ENCODE measurements around the gene ZBED1.
A peak's percentile ranks its signal among the peaks of the same experiment; 100 is the strongest.
"Not testable (repeated sequence)": the region's sequence is repeated elsewhere in the genome, so short reads cannot be mapped to it uniquely, and the experiment has no call there.

Gene ZBED1

DNA sequence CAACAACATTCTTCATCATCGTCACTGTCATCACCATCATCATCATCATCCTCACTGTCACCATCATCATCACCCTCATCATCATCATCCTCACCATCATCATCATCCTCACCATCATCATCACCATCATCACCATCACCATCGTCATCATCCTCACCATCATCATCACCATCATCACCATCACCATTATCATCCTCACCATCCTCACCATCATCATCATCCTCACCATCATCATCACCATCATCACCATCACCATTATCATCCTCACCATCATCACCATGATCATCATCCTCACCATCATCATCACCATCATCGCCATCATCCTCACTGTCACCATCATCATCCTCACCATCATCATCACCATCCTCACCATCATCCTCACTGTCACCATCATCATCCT, 18.9 kb upstream of the ZBED1 start:
- not testable (repeated sequence) for DNase-seq (ENCODE audit: low spot score)

DNA sequence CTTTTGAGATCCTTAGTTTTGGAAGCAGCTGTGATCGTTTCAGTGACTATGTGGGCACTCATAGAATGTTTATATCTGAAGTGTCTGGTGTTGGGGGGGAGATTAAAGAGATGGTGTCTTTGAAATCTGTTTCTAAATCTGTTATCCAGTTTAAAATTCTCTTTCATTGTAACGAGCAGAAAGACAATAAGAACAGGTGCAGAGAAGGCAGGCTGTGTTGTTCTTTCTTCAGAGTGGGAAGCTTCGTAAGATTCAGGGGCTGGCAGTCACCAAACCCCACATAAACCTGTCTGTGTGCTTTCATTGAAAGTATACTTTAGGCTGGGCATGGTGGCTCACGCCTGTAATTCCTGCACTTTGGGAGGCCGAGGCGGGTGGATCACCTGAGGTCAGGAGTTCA, 16.3 kb upstream of the ZBED1 start:
- DNase-seq (ENCODE audit: low spot score), result no peak

DNA sequence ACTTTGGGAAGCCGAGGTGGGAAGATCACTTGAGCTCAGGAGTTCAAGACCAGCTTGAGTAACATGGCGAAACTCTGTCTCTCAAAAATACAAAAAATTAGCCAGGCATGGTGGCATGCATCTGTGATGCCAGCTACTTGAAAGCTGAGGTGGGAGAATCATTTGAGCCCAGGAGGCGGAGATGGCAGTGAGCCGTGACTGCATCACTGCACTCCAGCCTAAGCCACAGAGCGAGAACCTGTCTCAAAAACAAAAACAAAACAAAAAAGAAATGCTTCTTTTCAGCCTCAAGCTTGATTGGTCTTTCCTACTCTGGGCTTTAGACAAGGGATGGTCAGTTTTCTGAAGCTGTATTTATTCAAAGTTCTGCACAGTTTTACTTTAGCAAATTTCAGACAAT, 15.8 kb upstream of the ZBED1 start:
- DNase-seq (ENCODE audit: low spot score), result no peak

DNA sequence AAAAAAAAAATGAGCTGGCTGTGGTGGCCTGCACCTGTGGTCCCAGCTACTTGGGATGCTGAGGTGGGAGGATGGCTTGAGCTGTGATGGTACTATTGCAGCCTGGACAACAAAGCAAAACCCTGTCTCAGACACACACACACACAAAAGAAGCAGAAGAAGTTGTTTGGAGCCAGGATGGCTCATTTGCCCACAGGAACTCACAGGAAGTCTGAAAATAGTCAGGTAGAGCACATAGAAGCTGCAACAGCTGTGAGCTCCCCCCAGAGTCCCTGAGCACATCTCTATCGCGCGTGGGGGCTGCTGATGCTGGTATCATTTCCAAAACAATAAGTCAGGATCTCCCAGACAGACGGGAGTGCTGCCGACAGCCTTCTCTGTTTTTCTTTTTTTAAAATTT, 13.4 kb upstream of the ZBED1 start:
- DNase-seq (ENCODE audit: low spot score), result no peak

DNA sequence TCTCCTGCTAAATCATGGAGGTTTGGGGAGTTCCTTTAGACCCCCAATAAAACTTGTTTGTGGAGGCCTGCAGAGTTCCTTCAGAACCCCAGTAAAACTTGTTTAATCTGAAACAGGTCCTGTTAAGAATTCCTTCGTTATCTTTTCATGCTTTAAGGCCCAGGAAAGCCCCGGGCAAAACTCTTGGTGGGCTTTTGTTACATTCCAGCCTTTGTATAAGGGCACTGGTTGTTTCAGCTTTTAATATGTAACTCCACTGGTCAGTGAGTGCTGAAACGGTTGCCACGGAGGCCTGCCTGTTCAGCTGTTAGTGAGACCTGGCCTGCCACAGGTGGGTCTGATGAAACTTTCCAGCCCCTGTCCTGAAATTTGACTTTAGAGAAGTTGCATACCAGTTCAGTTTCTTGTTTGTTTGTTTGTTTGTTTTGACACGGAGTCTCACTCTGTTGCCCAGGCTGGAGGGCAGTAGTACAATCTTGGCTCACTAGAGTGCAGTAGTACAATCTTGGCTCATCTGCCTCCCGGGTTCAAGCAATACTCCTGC, 12.4 kb upstream of the ZBED1 start:
- no peak for DNase-seq (ENCODE audit: low spot score)

DNA sequence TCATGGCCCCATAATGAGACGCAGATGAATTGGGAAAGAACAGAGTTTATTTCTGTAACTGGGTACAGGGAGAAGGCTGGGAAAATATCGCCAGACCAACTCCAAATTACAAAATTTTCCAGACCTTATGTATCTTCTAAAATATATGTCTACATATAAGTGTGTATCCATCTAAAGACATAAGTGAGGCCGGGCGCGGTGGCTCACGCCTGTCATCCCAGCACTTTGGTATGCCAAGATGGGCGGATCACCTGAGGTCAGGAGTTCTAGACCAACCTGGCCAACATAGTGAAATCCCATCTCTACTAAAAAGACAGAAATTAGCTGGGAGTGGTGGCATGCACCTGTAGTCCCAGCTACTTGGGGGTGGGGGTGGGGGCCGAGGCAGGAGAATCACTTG, 11.7 kb upstream of the ZBED1 start:
- no peak for DNase-seq (ENCODE audit: low spot score)

DNA sequence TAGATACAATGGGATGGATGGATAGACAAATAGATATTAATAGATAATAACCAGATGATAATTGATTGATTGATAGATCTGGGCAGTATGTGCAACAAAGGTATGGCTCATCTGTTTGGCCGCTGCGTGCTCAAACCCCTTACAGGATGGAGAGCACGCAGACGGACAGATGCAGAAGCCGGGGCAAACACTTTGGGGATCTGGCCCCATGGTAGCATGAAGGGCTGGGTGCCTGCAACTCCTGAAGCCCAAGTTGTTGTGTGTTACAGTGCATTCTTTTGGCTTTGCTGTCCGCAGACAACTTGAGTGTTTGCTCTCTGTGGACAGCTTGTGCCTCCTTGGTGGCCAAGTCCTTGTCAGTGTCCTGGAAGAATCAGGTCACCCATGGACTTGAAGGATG, 10.6 kb upstream of the ZBED1 start:
- no peak for DNase-seq (ENCODE audit: low spot score)

DNA sequence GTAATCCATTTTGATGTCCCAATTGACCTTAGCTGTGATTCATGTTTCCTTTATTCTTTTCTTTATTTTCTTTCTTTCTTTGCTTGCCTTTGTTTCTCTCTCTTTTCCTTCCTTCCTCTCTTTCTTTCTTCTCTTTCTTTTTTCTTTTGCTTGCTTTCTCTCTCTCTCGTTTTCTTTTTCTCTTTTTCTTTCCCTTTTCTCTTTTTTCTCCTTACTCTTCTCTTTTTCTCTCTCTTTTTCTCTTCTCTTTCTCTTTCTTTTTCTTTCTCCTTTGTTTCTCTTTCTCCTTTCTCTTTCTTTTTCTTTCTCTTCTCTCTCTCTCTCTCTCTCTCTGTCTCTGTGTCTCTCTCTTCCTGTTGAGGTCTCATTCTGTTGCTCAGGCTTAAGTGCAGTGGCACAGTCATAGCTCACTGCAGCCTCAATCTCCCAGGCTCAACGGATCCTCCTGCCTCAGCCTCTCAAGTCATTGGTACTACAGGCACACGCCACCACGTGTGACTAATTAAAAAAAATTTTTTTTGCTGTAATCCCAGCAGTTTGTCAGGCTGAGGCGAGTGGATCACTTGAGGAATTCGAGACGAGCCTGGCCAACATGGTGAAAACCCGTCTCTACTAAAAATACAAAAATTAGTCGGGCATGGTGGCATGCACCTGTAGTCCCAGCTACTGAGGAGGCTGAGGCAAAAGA, 8.0 kb upstream of the ZBED1 start:
- DNase-seq (ENCODE audit: low spot score), result no peak

DNA sequence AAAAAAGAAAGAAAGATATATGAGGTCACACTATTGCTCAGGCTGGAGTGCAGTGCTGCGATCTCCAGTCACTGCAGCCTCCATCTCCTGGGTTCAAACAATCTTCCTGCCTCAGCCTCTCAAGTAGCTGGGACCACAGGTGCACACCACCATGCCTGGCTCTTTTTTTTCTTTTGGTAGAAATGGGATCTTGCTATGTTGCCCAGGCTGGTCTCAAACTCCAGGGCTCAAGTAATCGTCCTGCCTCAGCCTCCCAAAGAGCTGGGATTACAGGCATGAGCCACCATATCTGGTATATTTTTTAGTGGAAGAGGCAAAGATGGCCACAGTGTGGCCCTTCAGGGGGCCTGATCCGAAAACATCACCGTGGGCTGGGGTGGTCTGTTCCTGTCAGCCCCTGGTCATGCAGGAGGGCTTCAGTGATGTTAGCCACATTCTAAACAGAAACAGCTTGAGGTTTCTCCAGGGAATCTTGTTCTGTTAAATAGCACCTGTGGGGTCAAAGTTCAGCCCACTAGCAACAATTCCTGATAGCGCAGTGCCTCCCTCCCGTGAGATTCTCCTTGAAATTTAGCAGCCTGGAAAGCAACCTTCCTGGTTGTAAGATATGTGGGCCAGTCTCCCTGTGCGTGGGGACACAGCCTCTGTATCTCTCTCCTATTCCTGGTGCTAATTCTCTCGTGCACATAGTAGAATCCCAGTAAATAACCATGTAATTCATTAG, 7.3 kb upstream of the ZBED1 start:
- DNase-seq (ENCODE audit: low spot score), result no peak

DNA sequence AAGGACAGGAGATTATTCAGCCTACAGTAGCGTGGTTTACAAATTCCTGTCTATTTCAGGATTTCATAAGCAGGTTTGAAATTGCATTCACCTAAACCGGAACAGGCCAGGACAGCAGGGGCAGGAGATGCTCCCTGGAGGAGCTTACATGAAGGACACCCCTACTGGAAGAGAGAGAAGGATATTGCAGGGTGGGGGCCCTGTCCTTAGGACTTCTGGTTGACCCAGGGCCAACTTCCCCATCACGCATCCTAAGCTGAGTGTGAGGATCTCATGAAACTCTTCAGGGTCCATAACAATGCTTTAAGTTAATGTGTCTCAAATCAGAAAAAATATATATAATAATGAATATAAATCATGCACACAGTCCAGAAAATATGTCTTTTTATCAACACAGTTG, 6.4 kb upstream of the ZBED1 start:
- DNase-seq (ENCODE audit: low spot score), result no peak

DNA sequence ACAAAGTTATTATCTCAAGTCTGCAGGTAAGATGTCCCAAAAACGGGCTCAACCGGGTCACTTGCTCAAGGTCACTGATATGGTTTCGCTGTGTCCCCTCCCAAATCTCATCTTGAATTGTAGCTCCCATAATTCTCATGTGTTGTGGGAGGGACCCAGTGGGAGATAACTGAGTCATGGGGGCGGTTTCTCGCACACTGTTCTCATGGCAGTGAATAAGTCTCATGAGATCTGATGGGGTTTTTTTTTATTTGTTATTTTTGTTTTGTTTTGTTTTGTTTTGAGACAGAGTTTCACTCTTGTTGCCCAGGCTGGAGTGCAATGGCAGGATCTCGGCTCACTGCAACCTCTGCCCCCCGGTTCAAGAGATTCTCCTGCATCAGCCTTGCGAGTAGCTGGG, 4.6 kb upstream of the ZBED1 start:
- DNase-seq (ENCODE audit: low spot score), result not testable (repeated sequence)

DNA sequence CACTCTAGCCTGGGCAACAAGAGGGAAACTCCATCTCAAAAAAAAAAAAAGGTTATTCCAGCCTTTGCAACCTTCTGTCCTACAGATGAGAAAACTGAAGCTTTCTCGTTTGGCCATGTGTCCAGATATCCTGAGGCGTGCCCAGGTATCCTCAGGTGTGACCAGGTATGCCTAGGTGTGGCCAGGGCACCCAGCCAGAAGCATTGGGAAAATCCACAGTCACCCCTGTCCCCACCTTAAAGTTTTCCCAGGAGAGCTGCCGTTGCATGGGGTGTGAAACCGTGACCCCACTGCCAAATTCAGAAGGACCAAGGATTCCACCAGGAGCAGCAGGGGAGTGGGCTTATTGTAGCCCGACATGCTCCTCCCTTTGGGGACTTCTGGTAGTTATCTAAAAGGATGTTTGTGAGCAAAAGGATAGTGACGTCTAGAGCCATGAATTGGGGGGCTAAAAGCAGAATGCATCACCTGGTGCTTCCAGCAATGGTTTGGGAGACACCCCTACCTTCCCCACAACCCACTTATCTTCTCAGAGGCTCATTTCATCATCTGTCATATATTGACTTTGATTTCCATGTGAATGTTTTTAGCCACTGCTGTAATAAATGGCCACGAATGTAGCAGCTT, 4.0 kb upstream of the ZBED1 start:
- DNase-seq (ENCODE audit: low spot score), result no peak

DNA sequence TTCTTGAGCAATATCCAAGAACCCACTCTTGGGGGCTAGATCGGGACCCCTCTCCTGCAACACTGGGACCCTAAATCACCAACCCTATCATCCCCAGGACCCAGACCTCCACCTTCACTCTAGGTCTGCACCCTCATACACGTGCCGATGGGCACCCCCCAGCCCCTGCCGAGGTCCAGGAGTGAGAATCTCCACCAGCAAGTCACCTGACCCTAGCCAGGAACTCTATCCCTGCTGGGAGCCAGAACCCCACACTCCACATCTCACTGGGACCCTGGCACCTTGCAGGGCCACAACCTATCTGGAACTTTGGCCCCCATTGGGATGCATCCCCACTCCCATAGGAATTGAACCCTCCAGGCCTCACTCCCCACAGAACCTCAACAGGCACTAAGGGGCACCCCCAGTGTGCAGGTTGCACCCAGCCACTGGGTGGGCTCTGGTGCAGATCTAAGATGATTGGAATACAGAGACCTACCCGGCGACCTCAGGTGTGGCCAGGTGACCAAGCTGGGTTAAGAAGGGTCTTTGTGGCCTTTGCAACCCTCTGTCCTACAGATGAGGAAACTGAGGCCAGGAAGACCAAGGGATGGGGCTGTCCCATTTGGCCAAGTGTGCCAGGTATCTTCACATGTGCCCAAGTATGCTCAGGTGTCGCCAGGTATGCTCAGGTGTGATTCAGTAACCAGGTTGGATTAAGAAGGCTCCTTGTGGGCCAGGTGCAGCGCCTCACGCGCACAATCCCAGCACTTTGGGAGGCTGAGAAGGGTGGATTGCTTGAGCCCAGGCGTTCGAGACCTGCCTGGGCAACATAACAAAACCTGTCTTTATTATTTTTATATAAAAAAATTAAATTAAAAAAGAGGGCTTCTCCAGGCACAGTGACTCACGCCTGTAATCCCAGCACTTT, 3.1 kb upstream of the ZBED1 start:
- no peak for DNase-seq (ENCODE audit: low spot score)

DNA sequence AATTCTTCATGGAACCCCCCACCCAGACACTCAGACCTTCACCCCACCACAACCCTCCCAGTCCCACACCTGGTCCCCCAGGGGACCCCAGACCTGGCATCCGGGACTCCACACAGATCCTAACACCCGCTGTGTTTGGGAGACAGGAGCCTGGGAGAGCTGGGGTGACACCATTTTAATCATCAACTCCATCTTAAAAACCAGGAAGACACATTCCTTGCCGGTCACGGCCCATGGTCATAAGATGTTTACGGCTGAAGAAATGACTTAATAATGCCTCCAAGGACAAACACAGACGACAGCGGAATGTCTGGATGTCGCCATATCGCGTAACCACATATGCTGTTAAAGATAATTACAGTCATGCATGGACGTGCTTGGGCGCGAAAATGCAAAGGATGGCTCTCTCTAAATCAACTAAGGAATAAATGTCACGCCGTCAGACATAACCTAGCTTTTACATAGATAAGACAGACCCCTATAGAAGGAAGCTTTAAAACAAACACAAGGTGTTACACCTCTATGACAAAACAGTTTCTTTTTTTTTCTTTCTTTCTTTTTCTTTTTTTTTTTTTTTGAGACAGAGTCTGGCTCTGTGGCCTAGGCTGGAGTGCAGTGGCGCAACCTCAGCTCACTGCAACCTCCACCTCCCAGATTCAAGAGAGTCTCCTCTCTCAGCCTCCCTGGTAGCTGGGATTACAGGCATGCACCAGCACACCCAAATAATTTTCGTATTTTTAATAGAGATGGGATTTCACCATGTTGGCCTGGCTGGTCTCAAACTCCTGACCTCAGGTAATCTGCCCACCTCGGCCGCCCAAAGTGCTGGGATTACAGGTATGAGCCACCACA, 2.1 kb upstream of the ZBED1 start:
- no peak for DNase-seq (ENCODE audit: low spot score)

DNA sequence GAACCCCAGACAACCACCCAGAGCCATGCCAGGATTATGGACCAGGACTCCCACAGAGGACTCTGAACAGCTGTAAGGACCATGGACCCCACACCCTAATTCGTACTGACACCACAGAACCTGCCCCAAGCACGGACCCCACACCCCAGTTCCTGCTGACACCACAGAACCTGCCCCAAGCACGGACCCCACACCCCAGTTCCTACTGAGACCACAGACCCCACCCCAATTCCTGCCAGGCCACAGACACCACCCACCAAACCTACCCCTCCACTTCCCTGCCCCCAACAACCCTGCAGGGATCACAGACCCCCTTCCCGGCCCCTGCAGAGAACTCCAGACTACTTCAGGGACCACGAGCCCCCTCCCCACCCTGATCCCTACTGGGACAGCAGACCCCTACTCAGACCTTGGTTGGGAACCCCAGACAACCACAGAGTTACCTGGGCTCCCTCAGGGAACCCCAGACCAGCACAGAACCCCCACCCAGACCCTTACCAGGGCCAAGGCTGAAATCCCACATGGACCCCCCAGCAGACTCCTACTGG, 1.4 kb upstream of the ZBED1 start:
- no peak for DNase-seq (ENCODE audit: low spot score)

DNA sequence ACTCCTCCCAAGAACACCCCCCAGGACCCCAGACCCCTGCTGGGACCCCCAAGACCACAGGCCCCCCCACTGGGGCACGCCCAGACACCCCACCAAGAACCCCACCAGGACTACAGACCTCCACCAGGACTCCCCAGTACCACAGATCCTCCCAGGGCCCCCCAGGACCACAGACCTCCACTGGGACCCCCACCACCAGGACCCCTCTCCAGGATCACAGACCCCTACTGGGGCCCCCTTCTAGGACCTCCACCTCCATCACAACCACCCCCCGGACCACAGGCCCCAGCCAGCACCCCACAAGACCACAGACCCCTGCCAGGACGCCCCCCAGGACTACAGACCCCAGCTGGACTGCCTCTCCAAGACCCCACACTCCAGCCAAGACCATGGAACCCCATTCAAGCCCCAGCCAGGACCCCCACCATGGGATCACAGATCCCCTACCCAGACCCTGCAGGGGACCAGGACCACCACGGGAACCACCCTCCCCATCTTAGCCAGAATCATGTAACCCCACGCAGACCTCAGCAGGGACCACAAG, 855 bp upstream of the ZBED1 start:
- DNase-seq (ENCODE audit: low spot score), result no peak

DNA sequence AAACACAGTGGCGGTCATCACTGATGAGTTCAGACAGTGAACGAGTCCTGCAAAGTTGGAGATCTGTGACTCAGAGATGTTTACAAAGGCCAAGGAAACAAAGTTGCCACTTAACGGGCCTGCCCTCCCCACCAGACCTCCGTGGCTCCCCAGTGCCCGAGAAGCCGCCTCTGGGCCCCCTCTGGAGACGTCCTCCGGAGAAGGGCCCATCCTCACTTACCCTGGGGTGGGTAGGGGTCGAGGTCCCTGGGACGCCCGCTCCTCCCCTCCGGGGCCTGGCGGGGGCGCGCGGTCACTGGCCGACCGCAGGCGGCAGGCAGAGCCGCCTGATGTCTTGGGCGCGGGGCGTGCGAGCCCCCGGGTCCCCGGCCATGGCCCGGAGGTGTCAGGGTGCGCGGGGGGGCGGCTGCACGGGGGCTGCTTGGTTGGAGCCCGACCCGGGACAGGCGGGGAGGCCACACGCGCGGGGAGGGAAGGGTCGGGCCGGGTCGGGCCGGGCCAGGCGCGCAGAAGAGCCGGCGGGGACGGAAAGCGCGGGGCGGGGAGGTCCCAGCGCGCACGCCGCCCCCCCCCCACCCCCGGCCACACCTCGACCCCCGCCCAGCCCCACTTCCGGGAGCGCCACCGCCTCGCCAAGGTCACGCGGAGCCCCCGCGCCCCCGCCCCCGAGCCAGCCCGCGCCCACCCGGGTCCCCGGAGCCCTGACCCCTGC, 529 bp downstream of the ZBED1 start:
- DNase-seq (ENCODE audit: low spot score), result peak; percentile 10

DNA sequence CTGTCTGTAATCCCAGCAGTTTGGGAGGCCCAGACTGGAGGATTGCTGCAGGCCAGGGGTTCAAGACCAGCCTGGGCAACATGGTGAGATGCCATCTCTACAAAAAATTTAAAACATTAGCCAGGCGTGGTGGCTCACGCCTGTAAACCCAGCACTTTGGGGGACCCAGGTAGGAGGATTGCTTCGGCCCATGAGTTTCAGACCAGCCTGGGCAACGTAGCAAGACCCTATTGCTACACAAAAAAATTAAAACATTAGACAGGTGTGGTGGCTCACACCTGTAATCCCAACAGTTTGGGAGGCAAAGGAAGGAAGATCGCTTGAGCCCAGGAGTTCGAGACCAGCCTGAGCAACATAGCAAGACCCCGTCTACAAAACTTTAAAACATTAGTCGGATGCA, 1.3 kb downstream of the ZBED1 start:
- no peak for DNase-seq (ENCODE audit: low spot score)

DNA sequence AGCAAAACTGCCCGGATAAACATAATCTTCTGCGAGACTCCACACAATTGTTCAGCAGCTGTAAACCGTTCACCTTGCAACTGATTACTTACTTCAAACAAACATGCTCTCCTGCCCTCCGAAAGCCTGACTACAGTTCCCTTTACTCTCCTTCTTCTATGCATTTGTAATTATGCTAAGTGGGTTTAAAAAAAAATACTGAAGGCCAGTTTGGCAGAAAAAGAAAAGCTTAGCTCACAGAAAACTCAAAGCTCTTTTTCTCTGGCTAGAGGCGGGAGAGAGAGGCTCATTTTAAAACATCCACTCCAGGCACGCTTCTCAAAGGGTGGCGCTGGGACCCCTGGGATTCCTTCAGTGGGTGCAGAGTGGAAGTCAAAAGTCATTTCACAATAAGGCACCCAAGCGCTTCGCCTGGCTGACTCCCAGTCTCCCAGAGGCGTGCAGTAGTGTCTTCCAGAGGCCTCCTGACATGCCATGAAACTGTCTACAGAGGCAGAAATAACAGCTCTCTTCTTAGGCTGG, 1.9 kb downstream of the ZBED1 start:
- peak; percentile 74 for DNase-seq (ENCODE audit: low spot score)
